ENCODE data around the gene SLC22A4.

The SLC22A4 gene

DNA sequence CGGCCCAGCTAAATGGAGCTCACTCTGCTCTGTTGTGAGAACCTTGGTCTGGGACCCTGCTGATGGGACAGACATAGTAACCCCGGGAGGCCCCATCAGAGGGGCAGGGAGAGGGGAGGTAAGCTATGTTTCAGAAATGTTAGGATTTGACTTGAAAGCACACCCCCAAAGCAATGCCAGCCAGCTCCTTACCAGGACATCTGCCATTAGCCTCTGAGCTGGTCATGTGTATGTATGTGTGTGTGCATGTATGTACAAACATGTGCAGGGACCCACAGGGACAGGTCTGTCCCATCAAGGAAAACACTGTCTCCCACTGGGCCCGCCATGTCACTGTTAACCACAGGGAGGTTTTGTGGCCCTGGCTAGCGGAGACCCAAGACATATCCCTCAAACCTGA lies 14.5 kb downstream of the SLC22A4 start:
- Histone ChIP-seq H3K27me3 (replicated peaks) (no peaks in the 10 kb centered on the region), H3K27ac (no peak overlapping the region), H3K4me3 (ENCODE audit: low read depth, low read length) (no peak overlapping the region), H3K36me3 (replicated peaks) (no peaks in the 10 kb centered on the region)
- DNase-seq = no peak
- TF ChIP-seq, protein P1, sequence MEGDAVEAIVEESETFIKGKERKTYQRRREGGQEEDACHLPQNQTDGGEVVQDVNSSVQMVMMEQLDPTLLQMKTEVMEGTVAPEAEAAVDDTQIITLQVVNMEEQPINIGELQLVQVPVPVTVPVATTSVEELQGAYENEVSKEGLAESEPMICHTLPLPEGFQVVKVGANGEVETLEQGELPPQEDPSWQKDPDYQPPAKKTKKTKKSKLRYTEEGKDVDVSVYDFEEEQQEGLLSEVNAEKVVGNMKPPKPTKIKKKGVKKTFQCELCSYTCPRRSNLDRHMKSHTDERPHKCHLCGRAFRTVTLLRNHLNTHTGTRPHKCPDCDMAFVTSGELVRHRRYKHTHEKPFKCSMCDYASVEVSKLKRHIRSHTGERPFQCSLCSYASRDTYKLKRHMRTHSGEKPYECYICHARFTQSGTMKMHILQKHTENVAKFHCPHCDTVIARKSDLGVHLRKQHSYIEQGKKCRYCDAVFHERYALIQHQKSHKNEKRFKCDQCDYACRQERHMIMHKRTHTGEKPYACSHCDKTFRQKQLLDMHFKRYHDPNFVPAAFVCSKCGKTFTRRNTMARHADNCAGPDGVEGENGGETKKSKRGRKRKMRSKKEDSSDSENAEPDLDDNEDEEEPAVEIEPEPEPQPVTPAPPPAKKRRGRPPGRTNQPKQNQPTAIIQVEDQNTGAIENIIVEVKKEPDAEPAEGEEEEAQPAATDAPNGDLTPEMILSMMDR (IDR thresholded peaks at IDR 0.05; ENCODE audit: low read depth, low read length, missing control alignments) = no peak
- in situ Hi-C loops (cut with HindIII; ENCODE audit: low pct_ligation_motif_present, low sequenced_read_pairs) = no loop called here

DNA sequence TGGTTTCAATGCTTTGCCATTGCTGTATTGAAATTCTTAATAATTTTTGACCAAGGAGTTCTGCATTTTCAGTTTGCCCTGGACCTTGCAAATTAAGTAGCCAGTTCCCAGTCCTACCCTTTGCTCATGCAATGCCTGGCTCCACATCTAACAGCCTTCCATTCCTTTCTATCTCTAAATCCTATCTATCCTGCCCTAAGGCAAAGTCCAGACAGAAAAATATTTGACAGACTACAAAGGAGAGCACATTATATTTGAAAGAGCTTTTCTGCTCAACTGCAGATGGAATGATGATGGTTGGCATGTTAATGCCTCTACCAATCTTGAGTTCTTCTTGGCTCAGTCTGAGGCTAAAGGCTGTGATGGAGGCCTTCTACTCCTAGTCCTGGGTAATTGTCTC lies 15.5 kb downstream of the SLC22A4 start:
- TF ChIP-seq, protein P1 (IDR thresholded peaks at IDR 0.05; ENCODE audit: low read depth, low read length, missing control alignments) = no peak
- DNase-seq = no peak
- in situ Hi-C loops (cut with HindIII; ENCODE audit: low pct_ligation_motif_present, low sequenced_read_pairs) = no loop called here
- H3K27ac ChIP-seq = no peak overlapping the region
- H3K27me3 ChIP-seq (replicated peaks) = no peaks in the 10 kb centered on the region
- H3K4me3 ChIP-seq (ENCODE audit: low read depth, low read length) = no peak overlapping the region
- H3K36me3 ChIP-seq (replicated peaks) = no peaks in the 10 kb centered on the region

DNA sequence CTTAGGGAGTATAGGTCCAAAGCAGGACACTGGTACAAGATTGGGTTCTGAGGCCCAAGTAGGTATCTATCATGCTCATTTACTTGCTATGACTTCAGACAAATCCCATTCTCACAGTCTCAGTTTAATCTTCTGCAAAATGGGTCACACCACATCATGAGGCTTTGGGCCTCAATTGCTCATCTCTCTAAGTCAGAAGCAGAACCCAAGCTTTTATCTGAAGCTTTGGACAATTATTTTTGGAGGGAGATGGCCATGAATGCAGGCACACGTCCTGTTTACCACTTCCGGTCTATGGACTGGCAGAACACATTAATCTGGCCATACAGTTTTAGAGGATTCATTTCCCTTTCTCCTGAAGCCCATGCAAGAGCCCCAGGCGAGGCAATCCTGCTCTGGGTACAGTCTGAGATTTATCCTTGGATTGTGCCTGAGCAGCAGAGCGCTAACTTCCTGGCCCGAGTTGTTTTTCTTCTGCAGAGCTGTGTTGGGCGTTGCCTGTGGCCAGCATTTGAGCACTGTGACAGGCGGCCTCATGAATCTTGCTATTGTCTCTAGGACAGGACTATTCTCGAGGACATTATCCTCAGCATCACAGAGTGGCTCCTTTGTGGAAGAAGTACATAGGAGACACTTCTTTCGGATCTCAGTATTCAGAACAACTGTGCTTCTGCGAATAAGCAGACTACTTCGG lies 16.1 kb downstream of the SLC22A4 start:
- DNase-seq = no peak
- Histone ChIP-seq H3K27ac (no peak overlapping the region), H3K36me3 (replicated peaks) (no peaks in the 10 kb centered on the region), H3K4me3 (ENCODE audit: low read depth, low read length) (no peak overlapping the region), H3K27me3 (replicated peaks) (no peaks in the 10 kb centered on the region)
- in situ Hi-C loops (cut with HindIII; ENCODE audit: low pct_ligation_motif_present, low sequenced_read_pairs) = no loop called here
- TF ChIP-seq, protein P1 (IDR thresholded peaks at IDR 0.05; ENCODE audit: low read depth, low read length, missing control alignments) = no peak

DNA sequence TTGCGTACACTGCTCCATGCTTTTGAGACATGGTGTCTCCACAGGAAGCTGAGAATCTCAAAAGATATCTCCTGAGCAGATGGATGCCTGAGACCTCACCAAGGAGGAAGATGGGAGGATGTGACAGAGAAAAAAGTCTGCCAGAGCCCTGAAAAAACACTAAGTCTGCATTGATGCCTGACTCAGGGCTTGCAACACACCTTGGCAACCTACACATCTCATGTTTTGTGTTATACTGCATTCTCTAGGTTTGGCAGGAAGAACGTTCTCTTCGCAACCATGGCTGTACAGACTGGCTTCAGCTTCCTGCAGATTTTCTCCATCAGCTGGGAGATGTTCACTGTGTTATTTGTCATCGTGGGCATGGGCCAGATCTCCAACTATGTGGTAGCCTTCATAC lies 19.2 kb downstream of the SLC22A4 start:
- DNase-seq = no peak
- H3K4me3 ChIP-seq (ENCODE audit: low read depth, low read length) = no peak overlapping the region
- H3K27ac ChIP-seq = no peak overlapping the region
- in situ Hi-C loops (cut with HindIII; ENCODE audit: low pct_ligation_motif_present, low sequenced_read_pairs) = no loop called here
- H3K27me3 ChIP-seq (replicated peaks) = no peaks in the 10 kb centered on the region
- TF ChIP-seq, protein P1 (IDR thresholded peaks at IDR 0.05; ENCODE audit: low read depth, low read length, missing control alignments) = no peak
- H3K36me3 ChIP-seq (replicated peaks) = no peaks in the 10 kb centered on the region

DNA sequence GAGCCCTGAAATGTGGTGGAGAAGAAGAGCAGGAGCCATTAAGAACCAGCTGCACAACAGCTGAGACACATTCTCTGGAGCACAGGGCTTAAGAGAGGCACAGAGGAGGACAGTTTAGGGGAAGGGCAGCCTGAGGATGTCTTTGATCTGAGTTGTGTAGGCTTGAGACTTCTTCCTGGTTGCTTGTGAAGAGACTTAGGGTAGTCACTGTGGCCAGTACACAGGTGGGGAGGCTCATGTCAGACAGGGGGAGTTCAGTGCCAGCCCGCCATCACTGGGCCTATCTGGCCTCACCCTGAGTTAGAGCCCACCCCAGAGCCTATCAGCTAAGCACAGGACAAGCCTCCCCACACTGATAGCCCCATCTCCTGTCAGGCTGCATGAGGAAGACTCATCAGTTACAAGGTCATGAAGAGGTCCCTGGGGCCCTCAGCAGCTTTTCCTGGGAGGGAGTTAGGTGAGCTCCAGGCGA lies 19.8 kb downstream of the SLC22A4 start:
- DNase-seq = no peak
- Histone ChIP-seq H3K4me3 (ENCODE audit: low read depth, low read length) (no peak overlapping the region), H3K27ac (no peak overlapping the region), H3K36me3 (replicated peaks) (no peaks in the 10 kb centered on the region), H3K27me3 (replicated peaks) (no peaks in the 10 kb centered on the region)
- TF ChIP-seq, protein P1 (IDR thresholded peaks at IDR 0.05; ENCODE audit: low read depth, low read length, missing control alignments) = no peak
- in situ Hi-C loops (cut with HindIII; ENCODE audit: low pct_ligation_motif_present, low sequenced_read_pairs) = no loop called here
